Amniotic epithelial cell (primary cell): Measurements from ENCODE around the gene ARNT2.

Experiments
- DNase-seq: peaks from one replicate; pipeline ENCODE4 v3.0.0-alpha.2; 2010; ENCODE audit warnings: low read depth

ARNT2 gene

GRCh38 chr15:80466543-80466942, 62.4 kb downstream of the ARNT2 start:
- DNase-seq = no peak

- DNase-seq = no peak
Observed at GRCh38 chr15:80467311-80467714, 63.1 kb downstream of the ARNT2 start.

- DNase-seq = no peak
Observed at GRCh38 chr15:80468796-80469195, 64.6 kb downstream of the ARNT2 start.

- DNase-seq = no peak
Observed at GRCh38 chr15:80471881-80472280, 67.7 kb downstream of the ARNT2 start.

GRCh38 chr15:80473286-80474223, 69.4 kb downstream of the ARNT2 start:
- no peak for DNase-seq

- DNase-seq = peak; percentile 72
Observed at GRCh38 chr15:80474224-80475215, 70.3 kb downstream of the ARNT2 start.

GRCh38 chr15:80475572-80475971, 71.4 kb downstream of the ARNT2 start:
- no peak for DNase-seq

GRCh38 chr15:80476036-80476435, 71.9 kb downstream of the ARNT2 start:
- peak; percentile 49 for DNase-seq

GRCh38 chr15:80478075-80478474, 73.9 kb downstream of the ARNT2 start:
- DNase-seq = peak; percentile 34

- DNase-seq = no peak
Observed at GRCh38 chr15:80479191-80479590, 75.0 kb downstream of the ARNT2 start.

GRCh38 chr15:80480171-80480811, 76.1 kb downstream of the ARNT2 start:
- DNase-seq = no peak

- DNase-seq = peak; percentile 95
Observed at GRCh38 chr15:80480909-80481308, 76.7 kb downstream of the ARNT2 start.

- DNase-seq = no peak
Observed at GRCh38 chr15:80482696-80483095, 78.5 kb downstream of the ARNT2 start.

- no peak for DNase-seq
Observed at GRCh38 chr15:80483725-80484161, 79.6 kb downstream of the ARNT2 start.

- no peak for DNase-seq
Observed at GRCh38 chr15:80484333-80484864, 80.2 kb downstream of the ARNT2 start.

GRCh38 chr15:80485370-80486164, 81.4 kb downstream of the ARNT2 start:
- no peak for DNase-seq

- DNase-seq = no peak
Observed at GRCh38 chr15:80487839-80488390, 83.7 kb downstream of the ARNT2 start.

GRCh38 chr15:80489030-80489594, 84.9 kb downstream of the ARNT2 start:
- DNase-seq = peak; percentile 86

- no peak for DNase-seq
Observed at GRCh38 chr15:80490431-80490990, 86.3 kb downstream of the ARNT2 start.
